Heart left ventricle (tissue), 13 donors: ENCODE data around the gene KISS1.

ENCODE experiments used
- CTCF ChIP-seq, 12 donors: fragments of 200-600 bp; sonication (generic) in 4 of 12; IDR thresholded peaks; one replicate each; pipeline versions ENCODE4 v1.5.0 to v1.8.0; 2018 to 2022; ENCODE audit warnings: antibody characterized with exemption in 12 of 12, mild to moderate bottlenecking in 5 of 12
- POLR2A ChIP-seq, 2 donors: fragments of 450-650 bp; IDR thresholded peaks; one replicate each; pipeline ENCODE4 v1.6.1; 2017; ENCODE audit warnings: antibody characterized with exemption in 2 of 2, mild to moderate bottlenecking in 2 of 2, moderate library complexity in 2 of 2
- donor health status: ischemic (EF 13 %, LVEDD 7.1; RV severe dilation, severe dysfunction).
- donor health status: DM: no; HTN: yes; CAD: no.
- donor health status: DM: no; HTN: no; CAD: no.
- donor health status: ischemic (EF 25% LVEDD 6.9; RV normal size, moderate dysfunction).
- donor health status: ischemic (EF 25% LVEDD 5.7; RV mildly dilated, moderate dysfunction).
- donor health status: ischemic (EF 35%, LVEDD 5.7; RV mildly dilated, moderate dysfunction).
- donor health status: nonischemic (EF 11% LVEDD 7.7; RV severe dilation, severe dysfunction).
- donor health status: DM: yes; HTN: yes; CAD: no.
- donor health status: PGD.
- donor health status: ischemic (EF 29% LVEDD 5.4; RV normal size, mild dysfunction).
- donor health status: nonischemic (EF 23%, LVEDD 6.1; RV moderate dilation, normal function).

- no peak for TF ChIP-seq CTCF (IDR thresholded peaks at IDR 0.05)
- no peak for TF ChIP-seq POLR2A (IDR thresholded peaks at IDR 0.05)
Measured at GRCh38 chr1:204242920-204243319, 46.6 kb upstream of the KISS1 start.
